WTC11 (cell line): ENCODE data around the gene KRTAP10-2. TPM values are rescaled to one million over a fixed set of nuclear protein-coding genes. Genes with fewer than 3 reads are reported as not detected.

ENCODE experiments used
- ATAC-seq: fragments of 200-7000 bp; cut with Tn5 transposase; 2 replicates; pipeline ENCODE4 v1.10.0; 2021; ENCODE audit warnings: mild to moderate bottlenecking, moderate library complexity
- CTCF ChIA-PET: fragments of 300-600 bp; sonication (Branson Sonifier 250); formaldehyde crosslinking; loops from one replicate; lab custom pipeline; 2021; ENCODE audit warnings: antibody characterized with exemption; lab: Charles Lee
- POLR2A ChIA-PET: fragments of 350-600 bp; sonication (Branson Sonifier 250); formaldehyde crosslinking; loops from one replicate; lab custom pipeline; 2021; ENCODE audit warnings: antibody characterized with exemption; lab: Charles Lee
- DNase-seq: peaks from one replicate; pipeline ENCODE4 v3.0.0; 2021; ENCODE audit warnings: low spot score
- H3K27ac Mint-ChIP-seq: 2 replicates; pipeline ENCODE4 v1.8.0; 2021; ENCODE audit warnings: mixed read lengths
- H3K27me3 Mint-ChIP-seq: 2 replicates; pipeline ENCODE4 v1.8.0; 2021; ENCODE audit warnings: low read depth, mild to moderate bottlenecking, moderate library complexity, mixed read lengths
- H3K36me3 Mint-ChIP-seq: 2 replicates; pipeline ENCODE4 v1.8.0; 2021; ENCODE audit warnings: mixed read lengths
- H3K4me1 Mint-ChIP-seq: 2 replicates; pipeline ENCODE4 v1.8.0; 2022; ENCODE audit warnings: mixed read lengths
- H3K4me3 Mint-ChIP-seq: 2 replicates; pipeline ENCODE4 v1.8.0; 2021; ENCODE audit warnings: mild to moderate bottlenecking, moderate library complexity, mixed read lengths
- H3K9me3 Mint-ChIP-seq: 2 replicates; pipeline ENCODE4 v1.8.0; 2021; ENCODE audit warnings: mixed read lengths
- ARID4B ChIP-seq: sonication (generic); formaldehyde crosslinking; IDR thresholded peaks from 2 replicates; pipeline ENCODE4 v1.8.0; 2023; ENCODE audit warnings: missing genetic modification reagents, mild to moderate bottlenecking, borderline replicate concordance
- ATF6 ChIP-seq: sonication (generic); formaldehyde crosslinking; IDR thresholded peaks from 2 replicates; pipeline ENCODE4 v1.8.1; 2023; ENCODE audit warnings: mild to moderate bottlenecking, missing genetic modification reagents
- CBFB ChIP-seq: sonication (generic); formaldehyde crosslinking; IDR thresholded peaks from 2 replicates; pipeline ENCODE4 v1.8.1; 2022; ENCODE audit warnings: mild to moderate bottlenecking, low read depth, missing genetic modification reagents
- CDX4 ChIP-seq: fragments of 250-450 bp; sonication (Bioruptor Pico); IDR thresholded peaks from 2 replicates; pipeline ENCODE4 v1.9.0; 2021; ENCODE audit warnings: moderate library complexity, mild to moderate bottlenecking, inconsistent platforms, borderline replicate concordance
- CREB1 ChIP-seq: sonication (generic); formaldehyde crosslinking; IDR thresholded peaks from 2 replicates; pipeline ENCODE4 v1.8.0; 2023; ENCODE audit warnings: mild to moderate bottlenecking, missing genetic modification reagents
- GRHL2 ChIP-seq: fragments of 250-450 bp; sonication (Bioruptor Pico); IDR thresholded peaks from 2 replicates; pipeline ENCODE4 v1.8.0; 2022; ENCODE audit warnings: mild to moderate bottlenecking, moderate library complexity; ENCODE audit not compliant: insufficient replicate concordance, severe bottlenecking
- HMGA2 ChIP-seq: fragments of 250-450 bp; sonication (Bioruptor Pico); IDR thresholded peaks from 2 replicates; pipeline ENCODE4 v1.4.0; 2021; ENCODE audit warnings: mild to moderate bottlenecking, moderate library complexity
- IRF1 ChIP-seq: sonication (generic); formaldehyde crosslinking; IDR thresholded peaks from 2 replicates; pipeline ENCODE4 v1.8.0; 2023; ENCODE audit warnings: missing genetic modification reagents
- IRF2 ChIP-seq: sonication (generic); formaldehyde crosslinking; IDR thresholded peaks from 2 replicates; pipeline ENCODE4 v1.8.0; 2022; ENCODE audit warnings: low read depth, missing genetic modification reagents, borderline replicate concordance
- KAT7 ChIP-seq: sonication (generic); formaldehyde crosslinking; IDR thresholded peaks from 2 replicates; pipeline ENCODE4 v1.8.1; 2023; ENCODE audit warnings: missing genetic modification reagents, mild to moderate bottlenecking, borderline replicate concordance
- NFATC4 ChIP-seq: fragments of 250-450 bp; sonication (Bioruptor Pico); IDR thresholded peaks from 2 replicates; pipeline ENCODE4 v1.9.0; 2021; ENCODE audit warnings: mild to moderate bottlenecking
- NFE2L1 ChIP-seq: sonication (generic); formaldehyde crosslinking; IDR thresholded peaks from 2 replicates; pipeline ENCODE4 v1.8.1; 2023; ENCODE audit warnings: missing genetic modification reagents
- NR3C1 ChIP-seq: sonication (generic); formaldehyde crosslinking; conservative IDR thresholded peaks from 2 replicates; pipeline ENCODE4 v1.8.1; 2023; ENCODE audit warnings: low read depth, mild to moderate bottlenecking, missing genetic modification reagents
- OVOL2 ChIP-seq: fragments of 250-450 bp; sonication (Bioruptor Pico); IDR thresholded peaks from 2 replicates; pipeline ENCODE4 v1.9.0; 2021; ENCODE audit warnings: mild to moderate bottlenecking, borderline replicate concordance
- PRDM15 ChIP-seq: sonication (generic); formaldehyde crosslinking; IDR thresholded peaks from 2 replicates; pipeline ENCODE4 v1.8.0; 2022; ENCODE audit warnings: missing genetic modification reagents
- SOX15 ChIP-seq: fragments of 250-450 bp; sonication (Bioruptor Pico); IDR thresholded peaks from 2 replicates; pipeline ENCODE4 v1.9.0; 2021; ENCODE audit warnings: mild to moderate bottlenecking
- TEAD4 ChIP-seq: sonication (generic); formaldehyde crosslinking; IDR thresholded peaks from 2 replicates; pipeline ENCODE4 v1.8.0; 2022; ENCODE audit warnings: mild to moderate bottlenecking, missing genetic modification reagents
- TP53 ChIP-seq: sonication (generic); formaldehyde crosslinking; IDR thresholded peaks from 2 replicates; pipeline ENCODE4 v1.8.1; 2023; ENCODE audit warnings: mild to moderate bottlenecking, missing genetic modification reagents
- ZBTB21 ChIP-seq: sonication (generic); formaldehyde crosslinking; IDR thresholded peaks from 2 replicates; pipeline ENCODE4 v1.8.1; 2023; ENCODE audit warnings: mild to moderate bottlenecking, missing genetic modification reagents, borderline replicate concordance
- ZMAT4 ChIP-seq: fragments of 250-450 bp; sonication (Bioruptor Pico); IDR thresholded peaks from 2 replicates; pipeline ENCODE4 v1.9.0; 2021; ENCODE audit warnings: mild to moderate bottlenecking
- ZNF317 ChIP-seq: sonication (generic); formaldehyde crosslinking; IDR thresholded peaks from 2 replicates; pipeline ENCODE4 v1.8.1; 2023; ENCODE audit warnings: low read depth, mild to moderate bottlenecking, moderate library complexity, missing genetic modification reagents, borderline replicate concordance
- ZNF423 ChIP-seq: fragments of 250-450 bp; sonication (Bioruptor Pico); IDR thresholded peaks from 2 replicates; pipeline ENCODE4 v2.1.2; 2022; ENCODE audit warnings: mild to moderate bottlenecking, moderate library complexity
- total RNA-seq: library from RNA; stranded (reverse); gene quantifications from 3 replicates; pipeline ENCODE4 v1.2.3, GENCODE V29; 2021

Gene KRTAP10-2
- total RNA-seq, 1 experiment from 2014 or later: not detected

- Mint-ChIP-seq H3K36me3 (peaks cover 17% of the 10 kb centered on the region), H3K27ac (no peak overlapping the region), H3K27me3 (peaks cover 6% of the 10 kb centered on the region), H3K4me3 (no peak overlapping the region), H3K4me1 (no peaks in the 10 kb centered on the region), H3K9me3 (peaks cover 23% of the 10 kb centered on the region)
- DNase-seq: no peak
- TF ChIP-seq TP53 (CRISPR knock-in tag): no peak
- no peak for TF ChIP-seq CBFB (CRISPR knock-in tag)
- TF ChIP-seq CREB1 (CRISPR knock-in tag): no peak
- no peak for TF ChIP-seq ZNF317 (CRISPR knock-in tag)
- TF ChIP-seq PRDM15: no peak
- TF ChIP-seq GRHL2: no peak
- TF ChIP-seq NFATC4: no peak
- TF ChIP-seq IRF2 (CRISPR knock-in tag): no peak
- no peak for TF ChIP-seq NFE2L1 (CRISPR knock-in tag)
- no peak for TF ChIP-seq CDX4 (CRISPR knock-in tag)
- TF ChIP-seq ARID4B (CRISPR knock-in tag): no peak
- no peak for TF ChIP-seq ZMAT4 (CRISPR knock-in tag)
- no peak for TF ChIP-seq HMGA2 (CRISPR knock-in tag)
- TF ChIP-seq KAT7 (CRISPR knock-in tag): no peak
- no peak for TF ChIP-seq NR3C1
- ChIA-PET POLR2A (no interaction called here), CTCF (interaction anchor here (1.2 kb wide), 1 partner anchor 225 kb away, joined by 3 read pairs; no protein-coding TSS in a partner anchor)
- ATAC-seq: no peak
Observed at GRCh38 chr21:44567481-44568171, 16.3 kb upstream of the KRTAP10-2 start.

GRCh38 chr21:44566403-44566802, 15.1 kb upstream of the KRTAP10-2 start:
- POLR2A ChIA-PET: no interaction called here

More at GRCh38 chr21:44566403-44566802, 15.1 kb upstream of the KRTAP10-2 start:
- DNase-seq: no peak
- H3K4me1 Mint-ChIP-seq: no peaks in the 10 kb centered on the region
- TF ChIP-seq SOX15 (CRISPR knock-in tag): no peak
- no peak for TF ChIP-seq ZBTB21 (CRISPR knock-in tag)
- TF ChIP-seq IRF1 (CRISPR knock-in tag): no peak
- TF ChIP-seq OVOL2: no peak
- no peak for TF ChIP-seq TEAD4 (CRISPR knock-in tag)
- no peak for TF ChIP-seq ATF6
- no peak for TF ChIP-seq ZNF423 (CRISPR knock-in tag)
- no peak for ATAC-seq
- no peak overlapping the region for H3K4me3 Mint-ChIP-seq
- no peak overlapping the region for H3K27ac Mint-ChIP-seq
- CTCF ChIA-PET: interaction anchor here (1.5 kb wide), 1 partner anchor 227 kb away, joined by 3 read pairs; no protein-coding TSS in a partner anchor
- peaks cover 2% of the 10 kb centered on the region; the same call in 1 of the 2 replicates for H3K27me3 Mint-ChIP-seq
- peaks cover 11% of the 10 kb centered on the region for H3K36me3 Mint-ChIP-seq
- H3K9me3 Mint-ChIP-seq: peaks cover 18% of the 10 kb centered on the region
